Subcutaneous adipose tissue (tissue), 4 donors: ENCODE data around the gene ZNF566. TPM values are rescaled to one million over a fixed set of nuclear protein-coding genes. Genes with fewer than 3 reads are reported as not detected.

ENCODE experiments used
- CTCF ChIP-seq: fragments of 450-650 bp; IDR thresholded peaks from one replicate; pipeline ENCODE4 v1.5.1; 2016; ENCODE audit warnings: low read depth, mild to moderate bottlenecking, control low read depth, antibody characterized with exemption, moderate library complexity
- total RNA-seq, 4 donors: library from RNA; depleted of rRNA; stranded (reverse); fragments of >200 nt; gene quantifications; one replicate each; pipeline ENCODE4 v1.1.0, GENCODE V29; 2016

ZNF566 gene
- total RNA-seq, 4 donors from 2014 or later = 9.9 to 22.4 (median 13.8) TPM

GRCh38 chr19:36423925-36424324, 65.4 kb downstream of the ZNF566 start:
- TF ChIP-seq CTCF = no peak

DNA sequence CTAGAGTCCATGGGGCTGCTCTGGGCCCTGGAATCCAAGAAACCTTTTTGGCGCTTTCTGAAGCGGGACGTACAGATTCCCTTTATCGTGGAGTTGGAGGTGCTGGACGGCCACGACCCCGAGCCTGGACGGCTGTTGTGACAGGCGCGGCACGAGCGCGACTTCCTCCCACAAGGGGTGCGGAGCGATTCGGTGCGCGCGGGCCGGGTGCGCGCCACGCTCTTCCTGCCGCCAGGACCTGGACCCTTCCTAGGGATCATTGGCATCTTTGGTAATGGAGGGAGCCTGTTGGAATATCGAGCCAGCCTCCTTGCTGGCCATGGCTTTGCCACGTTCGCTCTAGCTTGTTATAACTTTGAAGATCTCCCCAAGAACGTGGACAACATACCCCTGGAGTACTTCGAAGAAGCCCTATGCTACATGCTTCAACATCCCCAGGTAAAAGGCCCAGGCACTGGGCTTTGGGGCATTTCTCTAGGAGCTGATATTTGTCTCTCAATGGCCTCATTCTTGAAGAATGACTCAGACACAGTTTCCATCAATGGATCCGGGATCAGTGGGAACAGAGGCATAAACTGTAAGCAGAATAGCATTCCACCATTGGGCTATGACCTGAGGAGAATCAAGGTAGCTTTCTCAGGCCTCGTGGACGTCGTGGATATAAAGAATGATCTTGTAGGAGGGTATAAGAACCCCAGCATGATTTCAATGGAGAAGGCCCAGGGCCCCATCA, 67.4 kb downstream of the ZNF566 start:
- TF ChIP-seq CTCF = no peak

DNA sequence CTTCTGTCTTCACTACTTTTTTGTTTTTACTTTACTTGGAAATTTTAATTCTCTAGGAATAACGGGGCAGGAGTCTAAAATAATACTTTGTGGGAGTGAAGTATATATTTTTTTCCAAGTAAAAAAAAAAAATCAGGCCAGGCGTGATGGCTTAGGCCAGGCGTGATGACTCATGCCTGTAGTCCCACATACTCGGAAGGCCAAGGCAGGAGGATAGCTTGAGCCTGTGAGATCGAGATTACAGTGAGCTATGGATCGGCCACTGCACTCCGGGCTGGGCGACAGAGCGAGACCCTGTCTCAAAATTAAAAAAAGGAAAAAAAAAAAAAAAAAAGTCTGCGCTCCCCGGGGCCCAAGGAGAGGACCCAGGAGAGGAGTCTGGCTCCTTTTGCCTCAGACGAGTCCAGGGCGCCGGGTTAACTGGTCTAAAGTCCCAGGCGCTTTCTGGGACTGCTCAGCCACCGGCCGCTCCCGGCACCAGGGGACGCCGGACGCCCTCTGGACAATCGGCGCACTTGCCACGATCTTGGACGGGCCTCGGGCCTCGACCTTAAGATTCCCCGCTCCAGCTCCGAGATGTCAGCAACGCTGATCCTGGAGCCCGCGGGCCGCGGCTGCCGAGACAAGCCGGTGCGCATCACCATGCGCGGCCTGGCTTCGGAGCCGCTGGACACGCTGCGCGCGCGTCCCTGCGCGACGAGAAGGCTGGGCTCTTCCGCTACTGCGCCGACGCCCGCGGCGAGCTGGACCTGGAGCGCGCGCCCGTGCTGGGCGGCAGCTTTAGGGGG, 68.2 kb downstream of the ZNF566 start:
- TF ChIP-seq CTCF = no peak

DNA sequence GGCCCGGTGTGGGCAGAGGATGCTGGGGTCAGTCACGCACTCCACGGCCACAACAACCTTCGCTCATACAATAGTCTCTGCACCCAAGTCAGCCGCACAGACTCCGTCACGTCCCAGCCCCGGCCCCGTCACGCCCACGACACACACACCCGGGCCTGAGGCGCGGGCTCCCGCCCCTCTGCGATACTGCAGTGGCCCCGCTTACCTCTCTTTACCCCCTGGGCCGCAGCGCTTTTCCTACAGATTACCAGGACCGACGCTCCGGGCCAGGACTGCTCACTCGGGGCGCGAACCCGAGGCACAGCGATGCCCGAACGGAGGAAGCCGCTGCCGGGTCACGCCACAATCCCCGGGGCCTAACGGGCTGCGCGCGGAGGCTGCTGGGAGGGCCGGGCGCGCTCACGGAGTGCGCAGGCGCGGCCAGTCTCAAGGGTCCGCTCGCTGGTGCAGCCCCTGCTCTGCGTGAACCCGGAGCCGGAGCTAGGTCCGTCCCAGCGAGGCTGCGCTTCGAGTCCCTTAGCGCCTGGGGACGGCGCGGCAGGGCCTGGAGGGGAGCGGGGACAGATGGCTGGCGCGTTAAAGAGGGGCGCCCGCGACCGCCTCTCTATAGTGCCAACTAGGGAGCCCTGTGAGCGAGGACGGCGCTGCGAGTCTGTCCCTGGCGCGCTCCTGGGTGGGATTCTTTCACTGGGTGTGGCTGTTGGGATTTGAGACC, 70.9 kb downstream of the ZNF566 start, which contains the start of gene ZFP82:
ZFP82 (minus strand) TSS at position 358 of the 715 bp plus-strand sequence. CDS start 8,855 bp downstream, outside the sequence.
- no peak for TF ChIP-seq CTCF

- no peak for TF ChIP-seq CTCF
These were observed 71.5 kb downstream of the ZNF566 start for GRCh38 chr19:36417752-36418286.

- no peak for TF ChIP-seq CTCF
These were observed 79.5 kb downstream of the ZNF566 start for GRCh38 chr19:36409841-36410240.
